Measurements from ENCODE around the gene KLHL7.

GRCh38 chr7:23212841-23213240 lies 107.3 kb downstream of the KLHL7 start:
- TF ChIP-seq POLR2A (IDR thresholded peaks at IDR 0.05): no peak
- no peak for TF ChIP-seq CTCF (IDR thresholded peaks at IDR 0.05)

All from thyroid gland (tissue), 4 donors.